NCI-H1930 (cell line): ENCODE results near the gene OSBPL2.

Experiments used
- DNase-seq, 2 experiments: peaks; one replicate each; lab custom pipeline; 2025; lab: John Stamatoyannopoulos, UW

Gene OSBPL2

GRCh38 chr20:62313460-62314338, 75.4 kb downstream of the OSBPL2 start:
- DNase-seq: no peak

DNA sequence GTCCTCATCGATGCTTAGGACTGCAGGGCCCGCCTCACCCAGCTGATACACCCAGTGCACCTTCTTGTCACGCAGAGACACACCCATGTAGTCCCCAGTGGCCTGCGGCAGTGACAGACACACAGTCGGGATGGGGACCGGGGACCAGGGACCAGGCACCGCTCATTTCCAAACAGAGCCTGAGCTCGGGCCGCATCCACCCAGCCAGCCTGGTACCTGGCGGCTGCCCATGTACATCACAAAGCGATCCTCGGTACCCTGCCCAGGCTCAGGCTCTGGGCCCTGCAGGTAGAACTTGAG, 76.0 kb downstream of the OSBPL2 start:
- no peak for DNase-seq

DNA sequence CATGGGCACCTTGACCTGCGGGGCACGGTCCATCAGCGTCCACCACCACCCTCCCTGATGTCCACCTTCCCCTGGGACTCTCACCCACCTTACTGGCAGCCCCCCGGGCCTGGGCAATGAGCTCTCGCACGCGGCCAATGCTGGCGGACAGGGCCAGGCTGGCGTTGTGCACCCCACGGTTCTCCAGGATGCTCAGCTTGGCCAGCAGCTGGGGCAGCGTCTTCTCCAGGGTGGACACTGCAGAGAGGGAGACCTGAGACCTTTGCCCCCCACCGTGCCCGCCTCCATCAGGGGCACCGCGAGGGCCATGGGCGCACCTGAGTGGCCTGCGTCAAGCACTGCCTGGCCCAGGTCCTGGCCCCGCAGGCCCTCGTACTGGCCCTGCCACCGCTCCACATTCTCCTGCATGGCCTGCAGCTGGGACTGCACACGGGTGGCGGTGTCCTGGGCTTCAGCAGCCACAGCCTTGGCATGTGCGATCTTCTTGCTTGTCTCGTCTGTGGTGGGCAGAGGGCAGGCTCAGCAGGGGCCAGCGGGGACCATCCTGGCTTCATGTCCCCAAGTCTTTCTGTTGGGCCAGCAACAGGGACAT, 76.5 kb downstream of the OSBPL2 start:
- no peak for DNase-seq

GRCh38 chr20:62315773-62316172, 77.5 kb downstream of the OSBPL2 start:
- DNase-seq: no peak

- no peak for DNase-seq
These were observed 78.2 kb downstream of the OSBPL2 start for GRCh38 chr20:62316331-62317166.

DNA sequence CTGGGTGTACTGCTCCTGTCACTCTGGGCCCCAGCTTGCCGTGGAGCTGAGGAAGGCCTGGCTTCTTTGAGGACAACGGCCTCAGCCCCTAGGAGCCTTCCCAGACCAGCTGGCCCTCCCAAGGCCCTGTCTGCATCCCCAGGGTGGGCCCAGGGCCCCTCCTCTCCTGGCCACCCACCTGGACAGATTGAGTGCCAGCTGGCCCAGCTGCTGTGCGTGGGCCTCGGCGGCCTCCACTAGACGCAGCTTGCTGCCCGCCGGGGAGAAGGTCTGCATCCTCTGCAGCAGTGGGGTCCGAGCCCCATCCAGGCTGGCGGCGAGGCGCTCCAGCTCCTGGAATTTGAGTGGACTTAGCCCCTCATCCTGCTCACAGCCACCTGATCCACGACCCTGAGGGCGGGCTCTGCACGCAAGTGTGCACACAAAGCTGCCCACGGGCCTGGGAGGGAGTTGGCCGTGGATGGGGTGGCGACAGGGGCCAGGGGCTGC, 78.9 kb downstream of the OSBPL2 start:
- no peak for DNase-seq

GRCh38 chr20:62318400-62319345, 80.4 kb downstream of the OSBPL2 start:
- no peak for DNase-seq

DNA sequence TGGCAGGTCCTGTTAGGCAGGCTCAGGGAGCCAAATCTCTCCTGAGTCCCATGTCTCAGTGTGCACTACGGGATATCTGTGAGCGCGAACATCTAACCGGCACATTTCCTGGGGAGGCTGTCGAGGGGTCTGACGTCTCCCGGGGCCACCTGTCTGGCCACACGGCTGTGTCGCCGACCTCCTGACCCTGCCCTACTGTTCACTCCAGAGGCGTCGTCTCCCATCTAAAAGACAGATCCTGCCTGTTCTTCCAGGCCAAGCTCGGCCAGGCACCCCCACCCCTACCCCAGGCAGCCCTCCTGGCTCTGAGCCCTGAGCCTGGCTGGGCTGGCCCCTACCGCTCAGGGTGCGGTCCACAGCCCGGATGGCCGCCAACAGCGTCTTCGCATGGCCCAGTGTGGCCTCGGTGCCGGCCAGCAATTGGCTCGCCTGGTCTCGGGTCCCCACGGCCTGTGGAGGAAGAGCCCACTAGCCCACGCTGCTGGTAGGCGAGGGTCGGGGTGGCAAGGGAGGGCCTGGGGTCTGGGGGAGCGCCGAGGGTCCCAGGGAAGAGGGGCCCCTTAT, 81.1 kb downstream of the OSBPL2 start:
- no peak for DNase-seq

- no peak for DNase-seq
These were observed 82.4 kb downstream of the OSBPL2 start for GRCh38 chr20:62320581-62321354.

GRCh38 chr20:62321521-62321948, 83.2 kb downstream of the OSBPL2 start:
- no peak for DNase-seq

- no peak for DNase-seq
These were observed 83.7 kb downstream of the OSBPL2 start for GRCh38 chr20:62321975-62322374.

- no peak for DNase-seq
These were observed 84.2 kb downstream of the OSBPL2 start for GRCh38 chr20:62322492-62323041.

GRCh38 chr20:62323146-62323979, 85.0 kb downstream of the OSBPL2 start:
- no peak for DNase-seq

DNA sequence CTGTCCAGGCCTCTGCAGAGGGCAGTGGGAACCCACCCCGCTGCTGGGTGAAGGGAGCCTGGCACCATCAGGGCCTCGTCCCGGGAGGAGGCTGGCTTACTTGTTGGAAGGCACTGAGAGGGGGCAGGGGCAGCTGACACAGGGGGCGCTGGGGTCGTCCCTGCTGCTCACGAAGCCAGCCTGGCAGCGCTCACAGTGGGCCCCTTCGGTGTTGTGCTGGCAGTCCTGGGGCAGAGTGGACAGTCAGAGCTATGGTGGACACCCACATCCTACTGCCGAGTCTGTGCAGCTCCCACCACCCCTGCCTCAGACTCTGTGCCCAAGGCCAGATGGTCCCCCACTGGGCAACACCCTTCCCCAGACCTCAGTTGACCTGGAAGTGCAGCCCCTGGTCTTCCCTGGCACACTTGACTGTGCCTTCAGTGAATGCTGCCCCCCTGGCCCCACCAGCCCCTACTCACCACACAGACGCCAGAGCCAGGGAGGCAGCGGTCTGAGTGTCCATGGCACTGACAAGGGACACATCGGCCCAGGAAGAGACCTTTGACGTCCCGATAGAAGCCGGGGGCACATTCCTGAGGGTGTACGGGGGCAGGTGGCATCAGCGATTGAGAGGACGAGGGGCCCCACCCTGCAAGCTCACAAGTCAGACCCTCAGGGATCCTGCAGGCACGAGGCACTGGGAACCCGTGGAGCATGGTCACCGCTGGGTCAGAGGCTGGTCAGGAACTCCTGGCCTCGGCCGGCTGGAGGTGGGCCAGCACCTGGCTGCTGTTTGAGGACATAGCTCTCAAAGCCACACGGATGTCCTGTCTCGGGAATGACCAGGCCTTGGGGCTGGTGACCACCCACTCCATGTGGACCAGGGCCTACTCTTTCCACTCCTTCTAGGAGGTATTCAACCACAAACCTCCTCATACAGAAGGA, 85.9 kb downstream of the OSBPL2 start:
- no peak for DNase-seq

DNA sequence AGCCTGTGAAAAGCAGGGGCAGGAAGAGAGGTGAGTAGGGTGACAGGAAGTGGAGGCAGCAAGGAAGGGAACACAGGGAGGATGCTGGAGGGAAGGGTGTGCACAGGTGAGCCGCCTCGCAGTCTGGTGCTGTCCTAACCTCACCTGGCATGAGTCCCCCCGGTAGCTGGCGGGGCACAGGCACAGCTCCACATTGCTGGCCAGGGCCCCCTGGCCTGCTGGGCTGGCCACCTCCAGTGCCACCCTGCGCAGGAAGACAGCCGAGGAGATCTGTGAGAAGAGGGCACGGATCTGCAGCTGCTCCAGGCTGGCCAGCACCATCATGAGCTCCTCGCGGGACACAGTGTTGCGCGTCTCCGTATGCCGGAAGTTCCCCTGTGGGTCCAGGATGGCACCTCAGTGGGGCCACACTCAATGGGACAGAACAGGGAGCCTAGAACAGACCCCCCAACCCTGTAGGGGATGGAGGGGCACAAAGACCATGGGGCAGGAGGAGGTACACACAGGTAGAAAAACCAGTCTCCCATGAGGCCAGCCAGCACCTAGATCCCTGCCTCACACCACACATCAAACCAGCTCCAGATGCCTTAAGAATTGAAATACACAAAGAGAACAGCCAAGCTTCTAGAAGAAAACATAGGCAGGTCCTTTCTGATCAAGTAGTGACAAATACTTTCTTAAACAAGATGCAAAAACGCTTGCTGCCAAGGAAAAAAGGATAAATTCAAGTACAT, 87.0 kb downstream of the OSBPL2 start:
- DNase-seq: no peak

GRCh38 chr20:62326559-62326958, 88.2 kb downstream of the OSBPL2 start:
- no peak for DNase-seq

DNA sequence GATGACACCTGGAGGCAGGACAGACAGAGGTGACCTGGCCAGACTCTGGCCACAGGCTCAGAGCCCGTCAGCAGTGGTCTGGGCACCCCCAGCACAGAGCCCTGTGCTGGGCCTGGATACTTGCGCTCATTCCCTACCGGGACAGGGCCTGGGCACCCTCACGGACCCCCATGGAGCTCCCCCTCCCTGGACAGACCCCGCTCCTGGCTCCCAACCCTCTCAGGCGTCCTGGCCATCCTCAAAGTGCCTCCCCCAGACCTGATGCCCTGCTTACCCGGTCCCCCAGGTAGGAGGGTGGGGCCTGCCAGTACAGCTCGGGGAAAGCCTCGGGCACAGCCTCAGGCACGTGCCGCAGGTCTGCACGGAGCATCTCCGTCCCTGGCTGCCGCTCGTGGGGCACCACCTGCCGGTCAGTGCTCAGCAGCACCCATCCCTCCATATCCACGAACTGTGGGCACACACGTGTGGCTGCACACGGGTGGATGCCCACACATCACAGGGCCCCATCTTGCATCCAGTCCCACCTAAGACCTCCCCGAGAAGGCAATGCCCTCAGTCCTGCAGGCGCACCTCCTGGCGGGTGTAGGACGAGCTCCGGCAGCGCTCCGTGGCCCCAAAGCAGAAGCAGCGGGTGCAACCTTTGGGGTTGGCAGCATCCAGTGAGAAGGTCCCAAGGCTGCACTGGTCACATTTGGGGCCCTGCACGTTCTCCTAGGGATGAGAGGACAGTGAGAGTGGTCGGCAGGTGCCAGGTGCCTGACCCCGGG, 88.8 kb downstream of the OSBPL2 start:
- DNase-seq: no peak
